SIG-M5 (cell line): ENCODE measurements around the gene ZNF692.
"Not testable (repeated sequence)": the region's sequence is repeated elsewhere in the genome, so short reads cannot be mapped to it uniquely, and the experiment has no call there.

Experiments used
- DNase-seq: peaks from one replicate; lab custom pipeline; 2025; lab: John Stamatoyannopoulos, UW

ZNF692 gene

DNA sequence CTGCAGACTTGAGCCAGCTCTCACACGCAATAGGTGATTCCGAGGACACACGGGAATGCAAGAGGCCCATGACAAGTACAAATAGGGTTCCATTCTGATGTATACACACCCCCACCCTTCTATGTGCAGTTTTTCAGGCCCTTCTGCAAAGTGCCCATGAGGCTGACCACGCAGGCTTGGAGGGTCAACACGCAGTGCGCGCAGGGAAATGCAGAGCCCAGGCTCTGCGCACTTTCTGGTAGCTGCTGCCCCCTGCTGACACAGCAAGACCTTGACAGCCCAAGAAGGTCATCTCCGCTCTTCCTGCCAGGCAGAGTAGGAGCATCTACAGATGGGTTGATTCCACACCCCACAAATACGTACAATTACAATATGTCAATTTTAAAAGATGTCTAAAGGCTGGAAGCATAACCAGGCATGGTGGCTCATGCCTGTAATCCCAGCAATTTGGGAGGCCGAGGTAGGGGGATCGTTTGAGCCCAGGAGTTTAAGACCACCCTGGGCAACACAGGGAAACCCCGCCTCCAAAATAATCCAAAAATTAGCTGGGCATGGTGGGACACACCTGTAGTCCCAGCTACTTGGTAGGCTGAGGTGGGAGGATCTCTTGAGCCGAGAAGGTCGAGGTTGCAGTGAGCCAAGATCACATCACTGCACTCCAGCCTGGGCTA is 51.7 kb downstream of the ZNF692 start:
- no peak for DNase-seq

GRCh38 chr1:248805876-248806275 is 53.0 kb downstream of the ZNF692 start:
- peak; percentile 52 for DNase-seq

- peak; percentile 94 for DNase-seq
Measured at GRCh38 chr1:248804771-248805681, 53.9 kb downstream of the ZNF692 start.

DNA sequence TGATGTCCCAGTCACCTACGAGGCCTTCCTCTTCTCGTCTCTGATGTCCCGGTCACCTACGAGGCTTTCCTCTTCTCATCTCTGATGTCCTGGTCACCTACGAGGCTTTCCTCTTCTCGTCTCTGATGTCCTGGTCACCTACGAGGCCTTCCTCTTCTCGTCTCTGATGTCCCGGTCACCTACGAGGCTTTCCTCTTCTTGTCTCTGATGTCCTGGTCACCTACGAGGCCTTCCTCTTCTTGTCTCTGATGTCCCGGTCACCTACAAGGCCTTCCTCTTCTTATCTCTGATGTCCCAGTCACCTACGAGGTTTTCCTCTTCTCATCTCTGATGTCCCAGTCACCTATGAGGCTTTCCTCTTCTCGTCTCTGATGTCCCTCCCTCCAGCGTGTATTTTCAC is 55.4 kb downstream of the ZNF692 start:
- not testable (repeated sequence) for DNase-seq

DNA sequence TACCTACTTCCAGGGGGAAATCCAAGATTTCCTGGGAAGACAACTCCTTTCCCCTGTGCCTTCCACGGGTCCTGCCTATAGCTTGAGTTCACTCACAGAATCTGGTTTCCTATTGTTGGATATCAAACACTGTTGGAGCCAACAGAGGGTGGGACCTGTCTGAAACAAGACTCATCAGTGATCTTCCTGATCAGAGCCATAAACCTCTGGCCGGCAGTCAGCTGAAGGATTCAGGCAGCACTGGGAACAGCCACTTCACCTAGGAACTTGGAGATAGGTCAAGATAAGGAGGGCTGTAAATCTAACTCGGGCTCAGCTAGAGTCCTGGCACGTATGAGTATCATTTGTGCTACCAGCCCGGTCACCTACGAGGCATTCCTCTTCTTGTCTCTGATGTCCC is 56.4 kb downstream of the ZNF692 start:
- no peak for DNase-seq

GRCh38 chr1:248800459-248800858 is 58.4 kb downstream of the ZNF692 start:
- DNase-seq = no peak
